ENCODE data around the gene GNRH2.
"Not testable (repeated sequence)": the region's sequence is repeated elsewhere in the genome, so short reads cannot be mapped to it uniquely, and the experiment has no call there.

Gene GNRH2

GRCh38 chr20:3071610-3072529 lies 28.4 kb downstream of the GNRH2 start, which contains the start of gene OXT:
TSS of gene OXT (plus strand) at chr20:3071620. CDS start at chr20:3071656, 36 bp downstream.
- Mint-ChIP-seq H3K9me3 (no peaks in the 10 kb centered on the region), H3K4me1 (ENCODE audit: low read depth in 2 of 2) (peaks cover 8 to 11% of the 10 kb centered on the region in 2 donors), H3K27me3 (peaks cover 6 to 9% of the 10 kb centered on the region in 2 donors), H3K4me3 (peak within 1 kb of the TSS; percentile 68 to 75), H3K36me3 (ENCODE audit: insufficient read depth) (no peaks in the 10 kb centered on the region), H3K27ac (peak within 1 kb of the TSS; percentile 56 to 59)
- peak; percentile 27 to 48 (median 47) for DNase-seq
- ATAC-seq (replicated peaks) = peak; percentile 86

- H3K36me3 Mint-ChIP-seq (ENCODE audit: insufficient read depth) = no peaks in the 10 kb centered on the region
- peaks cover 8 to 11% of the 10 kb centered on the region in 2 donors for H3K4me1 Mint-ChIP-seq (ENCODE audit: low read depth in 2 of 2)
- peak overlapping the region; percentile 56 to 59 for H3K27ac Mint-ChIP-seq
- ATAC-seq (replicated peaks) = no peak
- DNase-seq = no peak
- peak overlapping the region; percentile 68 to 75 for H3K4me3 Mint-ChIP-seq
- H3K27me3 Mint-ChIP-seq = peaks cover 6 to 9% of the 10 kb centered on the region in 2 donors
- no peaks in the 10 kb centered on the region for H3K9me3 Mint-ChIP-seq
Measured at GRCh38 chr20:3072530-3073250, 29.3 kb downstream of the GNRH2 start.

- ATAC-seq (replicated peaks); H3K9me3 Mint-ChIP-seq; H3K36me3 Mint-ChIP-seq (ENCODE audit: insufficient read depth); H3K27me3 Mint-ChIP-seq; DNase-seq; H3K27ac Mint-ChIP-seq: not testable (repeated sequence)
- peaks cover 8 to 11% of the 10 kb centered on the region in 2 donors for H3K4me1 Mint-ChIP-seq (ENCODE audit: low read depth in 2 of 2)
- H3K4me3 Mint-ChIP-seq = peak overlapping the region; percentile 6 to 11
Measured at GRCh38 chr20:3073251-3073643, 29.8 kb downstream of the GNRH2 start.

GRCh38 chr20:3074812-3075211 lies 31.4 kb downstream of the GNRH2 start:
- no peak for ATAC-seq (replicated peaks)
- peaks cover 6 to 11% of the 10 kb centered on the region in 2 donors for H3K4me1 Mint-ChIP-seq (ENCODE audit: low read depth in 2 of 2)
- H3K27ac Mint-ChIP-seq = no peak overlapping the region
- peaks cover 14 to 18% of the 10 kb centered on the region in 2 donors for H3K27me3 Mint-ChIP-seq
- H3K4me3 Mint-ChIP-seq = no peak overlapping the region
- no peaks in the 10 kb centered on the region for H3K36me3 Mint-ChIP-seq (ENCODE audit: insufficient read depth)
- no peak for DNase-seq
- H3K9me3 Mint-ChIP-seq = no peaks in the 10 kb centered on the region

DNA sequence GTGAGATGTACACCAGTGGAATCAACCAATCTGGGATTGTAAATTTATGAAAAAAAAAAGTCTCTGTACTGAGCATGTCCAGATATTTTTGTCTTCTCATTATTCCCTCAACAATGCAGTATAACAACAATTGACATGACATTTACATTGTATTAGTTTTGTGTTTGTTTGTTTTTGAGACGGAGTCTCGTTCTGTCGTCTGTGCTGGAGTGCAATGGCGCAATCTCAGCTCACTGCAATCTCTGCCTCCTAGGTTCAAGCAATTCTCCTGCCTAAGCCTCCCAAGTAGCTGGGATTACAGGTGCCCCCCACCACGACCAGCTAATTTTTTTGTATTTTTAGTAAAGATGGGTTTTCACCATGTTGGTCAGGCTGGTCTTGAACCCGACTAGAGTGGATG lies 31.9 kb downstream of the GNRH2 start:
- Mint-ChIP-seq H3K27me3 (peaks cover 19 to 23% of the 10 kb centered on the region in 2 donors), H3K4me1 (ENCODE audit: low read depth in 2 of 2) (peaks cover 6 to 11% of the 10 kb centered on the region in 2 donors)
- DNase-seq; H3K27ac Mint-ChIP-seq; ATAC-seq (replicated peaks); H3K9me3 Mint-ChIP-seq; H3K4me3 Mint-ChIP-seq; H3K36me3 Mint-ChIP-seq (ENCODE audit: insufficient read depth): not testable (repeated sequence)

DNA sequence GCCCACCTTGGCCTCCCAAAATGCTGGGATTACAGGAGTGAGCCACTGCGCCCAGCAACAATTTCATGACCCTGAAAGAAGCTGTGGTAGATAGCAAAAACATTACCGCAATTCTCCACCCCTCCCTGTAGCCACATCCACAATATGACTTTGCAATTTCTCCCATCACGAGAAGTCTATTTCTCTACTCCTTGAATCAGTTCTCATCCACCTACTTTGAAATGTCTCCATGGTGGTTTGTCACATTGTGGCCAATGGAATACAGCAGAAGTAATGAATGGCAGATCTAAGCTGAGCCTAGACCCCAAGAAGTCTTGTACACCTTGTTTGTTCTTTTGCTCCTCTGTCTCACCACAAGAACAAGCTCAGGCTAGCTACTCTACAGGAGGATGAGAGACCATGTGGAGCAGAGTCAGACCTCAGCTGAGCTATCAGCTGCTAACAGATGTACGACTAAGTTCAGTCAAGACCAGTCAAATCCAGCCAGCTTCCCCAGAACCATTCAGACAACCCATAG lies 34.3 kb downstream of the GNRH2 start:
- H3K4me1 Mint-ChIP-seq (ENCODE audit: low read depth in 2 of 2) = peaks cover under 1 to 3% of the 10 kb centered on the region in 2 donors
- H3K27ac Mint-ChIP-seq = no peak overlapping the region
- ATAC-seq (replicated peaks) = peak; percentile 33
- peaks cover 35 to 38% of the 10 kb centered on the region in 2 donors for H3K27me3 Mint-ChIP-seq
- no peaks in the 10 kb centered on the region for H3K36me3 Mint-ChIP-seq (ENCODE audit: insufficient read depth)
- no peak for DNase-seq
- no peaks in the 10 kb centered on the region for H3K9me3 Mint-ChIP-seq
- H3K4me3 Mint-ChIP-seq = no peak overlapping the region

DNA sequence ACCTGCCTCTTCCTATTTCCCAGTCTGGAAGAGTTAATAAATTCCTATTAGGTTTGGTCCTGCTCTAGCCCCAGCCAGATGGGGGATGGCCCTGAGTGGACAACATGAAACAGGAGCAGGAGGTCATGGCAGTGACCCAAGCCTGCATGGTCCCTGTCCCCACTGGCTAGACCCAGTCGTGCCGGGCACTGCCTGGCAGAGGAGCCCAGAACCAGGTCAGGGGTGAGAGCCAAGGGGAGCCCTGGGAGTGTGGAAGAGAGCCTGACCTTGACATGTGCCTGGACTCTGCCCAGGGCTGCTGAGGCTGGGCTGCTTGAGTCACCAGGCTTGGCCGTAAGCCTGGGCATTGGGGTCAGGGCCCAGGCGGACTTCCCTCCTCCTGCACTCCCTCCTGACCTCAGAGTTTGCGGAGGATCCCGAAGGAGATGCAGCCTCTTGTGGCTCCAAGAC lies 37.5 kb downstream of the GNRH2 start:
- H3K27ac Mint-ChIP-seq = no peak overlapping the region
- peaks cover 57 to 65% of the 10 kb centered on the region in 2 donors for H3K27me3 Mint-ChIP-seq

DNA sequence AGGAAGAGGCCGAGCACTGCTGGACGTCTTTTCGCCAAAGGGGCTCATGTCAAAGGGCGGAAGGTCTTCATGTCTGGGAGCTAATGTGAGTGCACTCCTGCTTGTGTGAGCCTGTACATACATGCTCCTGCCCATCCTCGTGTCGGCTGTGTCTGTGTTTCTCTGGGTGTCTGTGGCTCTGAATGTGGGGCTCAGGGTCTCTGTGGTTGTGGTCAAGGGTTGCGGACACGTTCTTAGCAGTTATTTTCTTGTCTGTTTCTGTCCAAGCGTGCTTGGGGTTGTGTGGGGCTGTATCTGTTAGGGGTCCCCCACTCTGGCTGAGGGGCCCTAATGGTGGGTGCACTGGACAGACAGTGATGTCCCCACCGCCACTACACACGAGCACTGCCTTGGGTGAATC lies 38.2 kb downstream of the GNRH2 start:
- ATAC-seq (replicated peaks) (no peak), DNase-seq (no peak)
- Mint-ChIP-seq H3K36me3 (ENCODE audit: insufficient read depth) (no peaks in the 10 kb centered on the region), H3K9me3 (no peaks in the 10 kb centered on the region), H3K4me1 (ENCODE audit: low read depth in 2 of 2) (peaks cover 4 to 7% of the 10 kb centered on the region in 2 donors), H3K27me3 (peaks cover 57 to 65% of the 10 kb centered on the region in 2 donors), H3K4me3 (peak overlapping the region; percentile 51 to 55), H3K27ac (no peak overlapping the region)

More for the DNA sequence above, 37.5 kb downstream of the GNRH2 start:
- Mint-ChIP-seq H3K4me3 (no peak overlapping the region), H3K4me1 (ENCODE audit: low read depth in 2 of 2) (peaks cover 4 to 7% of the 10 kb centered on the region in 2 donors), H3K36me3 (ENCODE audit: insufficient read depth) (no peaks in the 10 kb centered on the region), H3K9me3 (no peaks in the 10 kb centered on the region)
- DNase-seq = no peak
- no peak for ATAC-seq (replicated peaks)

DNA sequence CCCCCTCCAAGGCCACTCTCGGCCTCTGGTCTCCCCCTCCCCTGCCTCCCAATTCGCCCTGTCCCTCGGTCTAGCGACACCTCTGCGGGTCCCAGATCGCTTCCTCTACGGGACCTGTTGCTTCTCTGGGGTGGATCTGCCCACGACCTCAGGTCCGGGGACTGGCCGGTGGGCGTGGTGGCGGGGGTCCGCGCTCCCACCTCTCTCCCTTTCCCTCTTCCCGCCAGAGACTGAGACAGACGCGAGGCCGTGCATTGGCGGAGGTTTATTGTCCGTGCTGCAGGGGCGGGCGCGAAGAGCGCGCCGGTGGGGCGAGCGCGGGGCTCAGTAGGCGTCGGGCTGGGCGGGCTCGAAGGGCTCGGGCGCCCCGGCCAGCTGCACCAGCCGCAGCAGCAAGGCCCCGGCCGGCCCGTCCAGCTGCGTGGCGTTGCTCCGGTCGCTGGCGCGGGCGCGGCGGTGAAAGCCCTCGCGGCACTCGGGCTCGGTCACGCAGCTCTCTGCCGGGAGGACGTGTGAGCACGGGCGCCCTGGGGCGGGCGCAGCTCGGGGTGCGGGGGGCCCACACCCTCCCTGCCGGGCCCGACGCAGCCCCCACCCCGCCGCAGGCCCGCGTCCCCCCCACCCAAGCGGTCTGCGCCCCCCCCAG lies 39.0 kb downstream of the GNRH2 start:
- H3K27ac Mint-ChIP-seq = no peak overlapping the region
- H3K4me1 Mint-ChIP-seq (ENCODE audit: low read depth in 2 of 2) = peaks cover 4 to 7% of the 10 kb centered on the region in 2 donors
- DNase-seq = no peak
- no peaks in the 10 kb centered on the region for H3K9me3 Mint-ChIP-seq
- H3K36me3 Mint-ChIP-seq (ENCODE audit: insufficient read depth) = no peaks in the 10 kb centered on the region
- peaks cover 57 to 65% of the 10 kb centered on the region in 2 donors for H3K27me3 Mint-ChIP-seq
- H3K4me3 Mint-ChIP-seq = peak overlapping the region; percentile 51 to 55
- peak; percentile 49 for ATAC-seq (replicated peaks)

GRCh38 chr20:3082955-3083952 lies 39.8 kb downstream of the GNRH2 start:
- Mint-ChIP-seq H3K4me1 (ENCODE audit: low read depth in 2 of 2) (peaks cover 4 to 7% of the 10 kb centered on the region in 2 donors), H3K36me3 (ENCODE audit: insufficient read depth) (no peaks in the 10 kb centered on the region), H3K4me3 (peak overlapping the region; percentile 77 to 80), H3K27ac (no peak overlapping the region), H3K27me3 (peaks cover 58 to 67% of the 10 kb centered on the region in 2 donors), H3K9me3 (no peaks in the 10 kb centered on the region)
- DNase-seq = no peak
- peak; percentile 56 for ATAC-seq (replicated peaks)

GRCh38 chr20:3084283-3084985 lies 41.0 kb downstream of the GNRH2 start, which contains the start of gene AVP:
TSS of gene AVP (minus strand) at chr20:3084724. CDS start at chr20:3084674, 50 bp downstream.
- Mint-ChIP-seq H3K36me3 (ENCODE audit: insufficient read depth) (no peaks in the 10 kb centered on the region), H3K27ac (no peak within 1 kb of the TSS), H3K4me1 (ENCODE audit: low read depth in 2 of 2) (peaks cover 4 to 7% of the 10 kb centered on the region in 2 donors), H3K9me3 (no peaks in the 10 kb centered on the region), H3K27me3 (peaks cover 59 to 67% of the 10 kb centered on the region in 2 donors), H3K4me3 (peak within 1 kb of the TSS; percentile 77 to 80)
- ATAC-seq (replicated peaks) = no peak
- no peak for DNase-seq

Measured in effector memory CD8-positive, alpha-beta T cell (primary cell).